Measurements from ENCODE around the gene SGMS1. TPM values are rescaled to one million over a fixed set of nuclear protein-coding genes. Genes with fewer than 3 reads are reported as not detected.

Gene SGMS1
- total RNA-seq, 4 donors from 2014 or later = 107 to 234 (median 134) TPM

DNA sequence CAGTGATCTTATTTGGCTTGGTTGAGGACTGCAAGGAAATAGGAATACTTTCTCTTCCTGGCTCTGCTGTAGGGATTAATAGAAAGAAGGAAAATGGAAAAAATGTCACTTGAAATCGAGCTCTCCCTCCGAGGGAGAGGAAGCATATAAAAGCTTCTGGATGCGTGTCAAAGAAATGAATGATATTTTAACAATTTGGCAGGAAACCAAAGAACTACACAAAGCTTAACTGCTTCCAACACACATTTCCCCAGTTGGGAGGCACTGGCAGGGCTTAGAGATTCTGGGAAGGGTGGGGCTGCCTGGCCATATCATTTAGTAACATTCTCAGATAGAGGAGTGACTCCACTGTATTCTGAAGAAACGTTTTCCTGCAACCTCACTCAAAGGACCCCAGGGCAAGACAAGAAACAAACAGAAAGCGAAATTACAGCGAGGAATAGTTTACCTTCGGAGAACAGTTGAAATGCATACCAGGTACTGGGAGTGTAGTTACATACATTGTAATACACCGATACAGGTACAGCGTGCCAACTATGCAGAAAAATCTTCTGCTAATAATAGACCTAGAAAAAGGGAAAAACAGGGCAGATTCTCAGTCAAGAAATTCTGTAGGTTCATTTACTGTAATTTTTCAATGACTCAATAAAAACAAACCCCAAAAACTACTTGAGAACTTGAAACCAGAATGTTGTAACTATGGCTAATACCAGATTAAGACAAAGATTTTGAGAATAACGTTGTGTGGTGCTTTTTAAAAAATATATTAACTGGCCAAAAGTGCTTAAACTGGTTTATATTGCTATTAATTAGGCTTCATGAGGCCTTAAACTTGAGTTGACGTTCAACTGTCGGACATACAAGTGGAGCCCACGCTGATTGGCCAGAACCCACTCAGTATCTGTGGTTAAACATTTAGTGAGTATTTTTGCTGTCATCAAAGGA lies 296.7 kb downstream of the SGMS1 start:
- no peak for DNase-seq (ENCODE audit: low spot score in 2 of 2)
- H3K36me3 ChIP-seq = no peaks in the 10 kb centered on the region
- H3K27me3 ChIP-seq = no peaks in the 10 kb centered on the region
- H3K4me1 ChIP-seq = peaks cover 0 to 61% (median 15%) of the 10 kb centered on the region in 4 donors
- peak overlapping the region in 2 of 4 donors; percentile 59 to 64 for H3K27ac ChIP-seq
- WGBS, 2 donors = 35 to 39% methylated on average over 13 of the region's 13 CpGs
- H3K9me3 ChIP-seq = no peaks in the 10 kb centered on the region
- peak overlapping the region in 1 of 4 donors; percentile 15 for H3K4me3 ChIP-seq
- TF ChIP-seq POLR2A (IDR thresholded peaks at IDR 0.05) = no peak
- peak in 1 of 2 donors; percentile 59 for TF ChIP-seq EP300 (IDR thresholded peaks at IDR 0.05)
- TF ChIP-seq, protein P1, sequence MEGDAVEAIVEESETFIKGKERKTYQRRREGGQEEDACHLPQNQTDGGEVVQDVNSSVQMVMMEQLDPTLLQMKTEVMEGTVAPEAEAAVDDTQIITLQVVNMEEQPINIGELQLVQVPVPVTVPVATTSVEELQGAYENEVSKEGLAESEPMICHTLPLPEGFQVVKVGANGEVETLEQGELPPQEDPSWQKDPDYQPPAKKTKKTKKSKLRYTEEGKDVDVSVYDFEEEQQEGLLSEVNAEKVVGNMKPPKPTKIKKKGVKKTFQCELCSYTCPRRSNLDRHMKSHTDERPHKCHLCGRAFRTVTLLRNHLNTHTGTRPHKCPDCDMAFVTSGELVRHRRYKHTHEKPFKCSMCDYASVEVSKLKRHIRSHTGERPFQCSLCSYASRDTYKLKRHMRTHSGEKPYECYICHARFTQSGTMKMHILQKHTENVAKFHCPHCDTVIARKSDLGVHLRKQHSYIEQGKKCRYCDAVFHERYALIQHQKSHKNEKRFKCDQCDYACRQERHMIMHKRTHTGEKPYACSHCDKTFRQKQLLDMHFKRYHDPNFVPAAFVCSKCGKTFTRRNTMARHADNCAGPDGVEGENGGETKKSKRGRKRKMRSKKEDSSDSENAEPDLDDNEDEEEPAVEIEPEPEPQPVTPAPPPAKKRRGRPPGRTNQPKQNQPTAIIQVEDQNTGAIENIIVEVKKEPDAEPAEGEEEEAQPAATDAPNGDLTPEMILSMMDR (IDR thresholded peaks at IDR 0.05) = no peak

DNA sequence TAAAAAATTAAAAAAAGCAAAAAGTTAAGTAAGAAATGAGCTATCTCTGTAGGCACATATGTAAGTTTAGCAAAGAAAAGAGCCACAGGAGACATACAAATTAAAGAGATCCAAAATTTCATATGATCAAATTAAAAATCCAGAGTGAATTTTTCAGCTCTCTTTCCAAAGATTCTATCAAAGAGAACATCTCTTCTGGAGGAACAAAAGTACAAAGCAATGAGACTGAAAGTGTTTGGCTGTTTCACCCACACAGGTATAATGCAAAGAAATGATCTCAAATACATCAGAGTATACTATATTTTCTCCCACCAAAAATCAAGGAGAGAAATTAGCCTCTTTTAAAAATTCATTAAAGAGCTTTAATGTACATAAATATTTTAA lies 297.6 kb downstream of the SGMS1 start:
- peaks cover 0 to 69% (median 15%) of the 10 kb centered on the region in 4 donors for H3K4me1 ChIP-seq
- H3K9me3 ChIP-seq = no peaks in the 10 kb centered on the region
- H3K27ac ChIP-seq = peak overlapping the region in 1 of 4 donors; percentile 64
- no peak for DNase-seq (ENCODE audit: low spot score in 2 of 2)
- no peaks in the 10 kb centered on the region for H3K36me3 ChIP-seq
- H3K4me3 ChIP-seq = no peak overlapping the region
- TF ChIP-seq POLR2A (IDR thresholded peaks at IDR 0.05) (no peak), EP300 (IDR thresholded peaks at IDR 0.05) (no peak)
- TF ChIP-seq, protein P1 (IDR thresholded peaks at IDR 0.05) = no peak
- H3K27me3 ChIP-seq = no peaks in the 10 kb centered on the region

DNA sequence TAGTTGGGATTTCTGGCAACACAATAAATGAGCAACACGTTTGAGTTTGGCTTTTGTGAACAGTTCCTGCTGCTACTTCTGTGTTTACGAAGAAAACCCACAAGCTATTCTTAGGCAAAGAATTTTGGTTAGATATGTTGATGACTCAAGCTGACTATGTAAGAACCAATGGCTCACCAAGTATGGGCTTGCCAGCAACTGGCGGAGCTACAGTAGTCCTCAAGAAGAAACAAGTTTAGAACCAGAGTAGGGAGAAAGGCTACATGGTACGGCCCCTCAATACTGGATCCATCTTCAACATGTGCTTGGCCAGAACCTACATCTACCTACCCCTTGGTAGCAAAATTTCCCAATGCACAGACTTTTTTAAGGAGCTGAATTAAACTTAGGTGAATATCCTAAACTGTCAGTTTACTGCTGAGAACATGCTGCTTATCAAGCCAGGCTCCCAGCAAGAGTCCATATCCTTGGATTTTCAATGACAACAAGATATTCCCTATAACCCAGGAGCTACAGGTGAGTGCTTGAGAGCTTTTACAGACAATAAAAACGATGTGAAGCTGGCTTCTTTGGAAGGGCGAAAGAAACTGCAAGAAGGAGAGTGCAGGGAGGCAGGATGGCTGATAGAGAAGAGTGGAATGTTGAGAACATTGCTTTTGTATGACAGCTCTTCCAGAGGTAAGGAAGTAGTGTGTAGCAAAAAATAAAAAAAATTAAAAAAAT lies 298.1 kb downstream of the SGMS1 start:
- WGBS, 2 donors = 41 to 48% methylated on average over 6 of the region's 6 CpGs
- Histone ChIP-seq H3K9me3 (no peaks in the 10 kb centered on the region), H3K27me3 (no peaks in the 10 kb centered on the region), H3K4me1 (peaks cover 0 to 69% (median 15%) of the 10 kb centered on the region in 4 donors), H3K27ac (peak overlapping the region in 2 of 4 donors; percentile 51 to 64), H3K4me3 (no peak overlapping the region), H3K36me3 (no peaks in the 10 kb centered on the region)
- TF ChIP-seq POLR2A (IDR thresholded peaks at IDR 0.05) = no peak
- TF ChIP-seq, protein P1 (IDR thresholded peaks at IDR 0.05) = no peak
- TF ChIP-seq EP300 (IDR thresholded peaks at IDR 0.05) = peak in 1 of 2 donors; percentile 57
- DNase-seq (ENCODE audit: low spot score in 2 of 2) = peak; percentile 16 to 39

DNA sequence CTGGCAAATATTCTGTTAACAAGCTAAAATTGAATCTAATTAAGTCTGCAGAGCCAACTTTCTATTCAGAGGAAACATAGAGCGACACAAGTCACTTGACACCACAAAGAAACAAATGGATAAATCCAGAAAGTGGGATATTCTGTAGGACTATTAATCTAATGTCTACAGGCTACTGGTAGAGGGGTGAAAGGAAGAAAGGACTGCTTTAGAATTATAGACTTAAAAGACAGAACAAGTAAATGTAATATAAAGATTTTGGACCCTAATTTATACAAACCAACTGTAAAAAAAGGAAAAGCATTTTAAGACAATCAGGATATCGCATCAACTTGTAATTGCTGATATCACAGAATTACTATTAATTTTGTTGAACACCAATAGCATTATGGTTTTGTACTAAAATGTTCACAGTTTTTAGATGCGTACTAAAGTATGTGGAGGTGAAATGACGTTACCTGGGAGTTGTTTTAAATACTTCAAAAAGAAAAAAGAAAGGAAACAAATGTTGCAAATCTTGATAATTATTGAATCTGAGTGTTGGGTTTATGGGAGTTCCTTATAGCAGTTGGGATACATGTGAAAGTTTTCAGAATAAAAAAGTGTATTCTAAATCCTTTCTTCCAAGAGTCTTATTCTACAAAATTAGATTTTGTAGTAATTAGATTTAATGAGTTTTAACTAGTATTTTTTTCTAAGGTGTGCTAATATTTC lies 298.9 kb downstream of the SGMS1 start:
- no peak overlapping the region for H3K4me3 ChIP-seq
- DNase-seq (ENCODE audit: low spot score in 2 of 2) = no peak
- 72 to 95% methylated on average over 4 of the region's 4 CpGs for WGBS, 2 donors
- no peaks in the 10 kb centered on the region for H3K36me3 ChIP-seq
- H3K9me3 ChIP-seq = no peaks in the 10 kb centered on the region
- peaks cover 0 to 67% (median 15%) of the 10 kb centered on the region in 4 donors for H3K4me1 ChIP-seq
- peak overlapping the region in 2 of 4 donors; percentile 19 to 51 for H3K27ac ChIP-seq
- TF ChIP-seq POLR2A (IDR thresholded peaks at IDR 0.05) (no peak), EP300 (IDR thresholded peaks at IDR 0.05) (no peak)
- TF ChIP-seq, protein P1 (IDR thresholded peaks at IDR 0.05) = no peak
- no peaks in the 10 kb centered on the region for H3K27me3 ChIP-seq
